ENCODE results near the gene ADISSP.
A peak's percentile ranks its signal among the peaks of the same experiment; 100 is the strongest.

Gene ADISSP

DNA sequence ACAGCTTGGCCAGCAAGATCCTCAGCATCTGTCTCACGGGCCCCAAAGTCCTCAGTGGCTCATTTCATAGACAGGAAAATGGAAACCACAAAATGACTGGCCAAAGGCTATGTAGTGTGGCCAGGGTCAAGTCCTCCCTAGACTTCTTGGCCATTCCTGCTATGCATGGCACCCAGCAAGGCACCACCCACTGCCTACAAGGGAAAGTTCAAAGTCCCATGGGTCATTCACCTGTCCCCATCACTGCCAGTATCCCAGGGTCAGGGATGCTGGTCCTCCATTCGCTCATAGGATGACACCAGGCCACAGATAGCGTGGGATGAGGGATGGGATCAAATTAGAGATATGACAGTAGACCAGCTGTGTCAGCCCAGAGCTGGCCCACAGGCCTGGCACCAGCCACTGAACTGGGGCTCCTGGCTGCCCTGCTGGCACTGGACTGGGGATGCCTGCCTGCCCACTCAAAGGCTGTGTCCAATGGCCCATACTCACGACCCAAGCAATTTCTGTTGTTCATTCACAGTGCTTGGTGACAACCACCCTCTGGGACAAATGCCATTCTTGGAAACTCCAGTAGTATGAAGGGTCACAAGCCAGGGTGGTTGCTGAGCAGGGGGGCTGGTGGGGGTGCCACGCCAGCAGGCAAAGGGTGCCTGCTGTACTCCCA, 11.6 kb downstream of the ADISSP start:
- DNase-seq (no peak), ATAC-seq (no peak)
- H3K27me3 Mint-ChIP-seq = no peaks in the 10 kb centered on the region
- peak overlapping the region in 1 of 2 donors; percentile 87 for H3K27ac Mint-ChIP-seq
- no peak overlapping the region for H3K4me3 Mint-ChIP-seq
- H3K9me3 Mint-ChIP-seq = no peaks in the 10 kb centered on the region
- peaks cover 10% of the 10 kb centered on the region for H3K4me1 Mint-ChIP-seq

GRCh38 chr20:3755269-3755668, 12.3 kb downstream of the ADISSP start:
- no peaks in the 10 kb centered on the region for H3K9me3 Mint-ChIP-seq
- H3K4me3 Mint-ChIP-seq = no peak overlapping the region
- peak overlapping the region in 1 of 2 donors; percentile 87 for H3K27ac Mint-ChIP-seq
- H3K4me1 Mint-ChIP-seq = peaks cover 10% of the 10 kb centered on the region
- no peak for DNase-seq
- no peaks in the 10 kb centered on the region for H3K27me3 Mint-ChIP-seq
- no peak for ATAC-seq

GRCh38 chr20:3754276-3754630, 13.3 kb downstream of the ADISSP start:
- Mint-ChIP-seq H3K9me3 (no peaks in the 10 kb centered on the region), H3K27ac (no peak overlapping the region), H3K27me3 (peaks cover 1% of the 10 kb centered on the region), H3K4me3 (no peak overlapping the region), H3K4me1 (peaks cover 15% of the 10 kb centered on the region)
- no peak for ATAC-seq
- no peak for DNase-seq

DNA sequence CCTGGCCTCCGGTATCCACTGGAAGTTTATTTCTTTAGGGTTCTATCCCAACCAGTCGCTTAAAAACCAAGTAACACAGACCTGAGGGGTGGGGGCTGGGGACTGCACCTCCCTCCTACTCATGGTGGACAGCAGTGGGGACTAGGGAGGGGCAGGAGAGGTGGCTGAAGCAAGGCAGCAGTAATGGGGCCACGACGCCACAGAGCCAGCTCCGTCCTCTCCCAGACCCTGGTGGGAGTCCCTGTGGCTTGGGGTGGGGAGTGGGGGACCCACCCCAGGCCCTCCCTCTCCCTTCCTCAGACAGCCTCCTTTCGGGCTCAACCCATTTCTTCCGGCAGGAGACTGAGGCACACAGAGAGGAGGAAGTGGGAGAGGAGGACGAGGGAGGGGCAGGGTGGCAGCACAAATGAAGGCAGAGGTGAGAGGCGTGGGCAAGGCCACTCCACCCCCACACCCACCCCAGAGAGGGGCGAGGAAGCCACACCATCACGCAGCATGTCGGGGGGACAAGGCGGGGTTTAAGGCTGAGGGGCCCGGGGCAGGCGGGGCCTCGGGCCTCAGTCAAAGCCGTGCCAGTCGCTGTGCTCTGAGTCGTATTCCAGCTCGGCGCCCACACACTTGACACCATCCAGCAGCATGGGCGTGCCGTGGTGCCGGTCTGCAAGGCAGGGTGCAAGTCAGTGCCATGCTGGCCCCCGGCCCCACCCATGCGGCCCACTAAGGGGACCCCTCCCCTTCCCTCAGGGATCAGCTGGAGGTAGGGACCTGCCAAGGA, 13.9 kb downstream of the ADISSP start:
- no peak overlapping the region for H3K4me3 Mint-ChIP-seq
- no peak for ATAC-seq
- H3K27ac Mint-ChIP-seq = no peak overlapping the region
- H3K9me3 Mint-ChIP-seq = no peaks in the 10 kb centered on the region
- peaks cover 15% of the 10 kb centered on the region for H3K4me1 Mint-ChIP-seq
- peaks cover 5% of the 10 kb centered on the region for H3K27me3 Mint-ChIP-seq
- DNase-seq = no peak

DNA sequence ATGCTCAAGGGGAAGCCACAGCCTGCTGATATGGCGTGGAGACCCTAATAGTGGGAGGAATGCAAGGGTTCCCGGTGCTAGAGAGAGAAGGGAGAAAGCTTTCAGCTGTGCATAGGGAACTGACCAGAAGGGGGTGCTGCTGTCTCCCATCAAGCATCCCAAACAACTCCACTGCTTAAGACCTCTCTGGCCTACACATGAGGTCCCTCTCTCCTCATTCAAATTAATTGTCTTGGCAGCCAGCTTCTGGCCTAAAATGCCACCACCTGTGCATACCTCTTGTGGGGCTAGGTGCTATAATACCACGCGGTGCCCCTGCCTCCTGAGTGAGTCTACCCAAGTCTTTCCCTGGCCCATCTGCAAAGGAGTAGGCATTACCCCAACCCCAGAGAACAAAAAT, 14.5 kb downstream of the ADISSP start:
- Mint-ChIP-seq H3K4me3 (no peak overlapping the region), H3K27me3 (peaks cover 5% of the 10 kb centered on the region)
- DNase-seq = peak; percentile 39 to 59

DNA sequence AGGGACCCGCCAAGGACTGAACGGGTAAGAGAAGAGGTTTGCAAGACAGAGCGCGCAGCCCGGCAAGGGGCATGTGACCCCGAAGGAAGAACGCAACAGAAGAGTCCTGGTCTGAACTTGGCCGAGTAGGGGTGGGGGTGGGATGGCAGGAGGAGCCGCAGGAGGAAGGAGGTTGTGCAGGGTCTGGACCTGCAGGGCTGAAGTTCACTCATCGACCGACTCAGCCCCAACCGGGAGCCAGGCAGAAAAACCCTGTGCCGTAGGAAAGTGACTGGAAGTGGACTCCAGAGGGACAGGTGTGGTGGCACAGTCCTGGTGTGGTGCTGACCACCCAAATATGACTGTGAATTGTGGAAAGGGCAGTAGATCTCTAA, 15.2 kb downstream of the ADISSP start:
- H3K9me3 Mint-ChIP-seq = no peaks in the 10 kb centered on the region
- H3K27me3 Mint-ChIP-seq = peaks cover 11% of the 10 kb centered on the region
- peaks cover 15% of the 10 kb centered on the region for H3K4me1 Mint-ChIP-seq
- no peak for DNase-seq
- no peak for ATAC-seq
- H3K4me3 Mint-ChIP-seq = peak overlapping the region; percentile 64 to 78
- H3K27ac Mint-ChIP-seq = no peak overlapping the region

More for the DNA sequence above, 14.5 kb downstream of the ADISSP start:
- peak; percentile 61 for ATAC-seq
- Mint-ChIP-seq H3K9me3 (no peaks in the 10 kb centered on the region), H3K4me1 (peaks cover 15% of the 10 kb centered on the region), H3K27ac (no peak overlapping the region)

DNA sequence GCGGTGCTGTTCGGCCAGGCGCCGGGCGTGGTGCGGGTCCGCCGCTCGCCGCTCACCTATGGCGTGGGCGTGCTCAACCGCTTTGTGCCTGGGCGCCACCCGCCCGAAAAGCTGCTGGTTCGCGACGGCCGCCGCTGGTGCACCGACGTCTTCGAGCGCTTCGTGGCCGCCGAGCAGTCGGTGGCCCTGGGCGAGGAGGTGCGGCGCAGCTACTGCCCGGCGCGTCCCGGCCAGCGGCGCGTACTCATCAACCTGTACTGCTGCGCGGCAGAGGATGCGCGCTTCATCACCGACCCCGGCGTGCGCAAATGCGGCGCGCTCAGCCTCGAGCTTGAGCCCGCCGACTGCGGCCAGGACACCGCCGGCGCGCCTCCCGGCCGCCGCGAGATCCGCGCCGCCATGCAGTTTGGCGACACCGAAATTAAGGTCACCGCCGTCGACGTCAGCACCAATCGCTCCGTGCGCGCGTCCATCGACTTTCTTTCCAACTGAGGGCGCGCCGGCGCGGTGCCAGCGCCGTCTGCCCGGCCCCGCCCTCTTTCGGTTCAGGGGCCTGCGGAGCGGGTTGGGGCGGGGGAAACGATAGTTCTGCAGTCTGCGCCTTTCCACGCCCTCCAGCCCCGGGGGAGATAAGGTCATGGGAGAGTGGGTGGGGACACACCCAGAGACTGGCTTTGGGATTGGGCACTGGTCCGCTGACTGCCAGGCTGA, 15.7 kb downstream of the ADISSP start:
- H3K9me3 Mint-ChIP-seq = no peaks in the 10 kb centered on the region
- H3K27me3 Mint-ChIP-seq = peaks cover 16% of the 10 kb centered on the region
- peak overlapping the region; percentile 64 to 78 for H3K4me3 Mint-ChIP-seq
- DNase-seq = peak; percentile 64 to 71
- ATAC-seq = peak; percentile 58
- H3K27ac Mint-ChIP-seq = no peak overlapping the region
- H3K4me1 Mint-ChIP-seq = peaks cover 15% of the 10 kb centered on the region

DNA sequence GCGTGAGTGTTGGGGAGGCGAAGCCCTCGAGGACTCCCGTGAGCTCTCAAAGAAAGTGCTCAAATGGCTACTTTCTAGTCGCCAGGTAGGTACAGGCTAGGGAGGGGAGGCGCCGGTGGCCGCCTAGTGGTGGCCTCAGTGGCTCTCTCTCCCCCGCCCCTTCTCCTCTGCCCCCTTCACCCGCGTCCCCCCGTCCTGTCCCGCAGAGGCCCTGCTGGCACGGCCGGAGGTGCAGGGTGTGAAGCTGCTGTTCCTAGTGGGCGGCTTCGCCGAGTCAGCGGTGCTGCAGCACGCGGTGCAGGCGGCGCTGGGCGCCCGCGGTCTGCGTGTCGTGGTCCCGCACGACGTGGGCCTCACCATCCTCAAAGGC, 16.3 kb downstream of the ADISSP start:
- DNase-seq (no peak), ATAC-seq (no peak)
- peaks cover 15% of the 10 kb centered on the region for H3K4me1 Mint-ChIP-seq
- no peaks in the 10 kb centered on the region for H3K9me3 Mint-ChIP-seq
- peak overlapping the region in 1 of 2 donors; percentile 78 for H3K4me3 Mint-ChIP-seq
- peaks cover 21% of the 10 kb centered on the region for H3K27me3 Mint-ChIP-seq
- no peak overlapping the region for H3K27ac Mint-ChIP-seq

GRCh38 chr20:3749689-3750531, 17.6 kb downstream of the ADISSP start:
- Mint-ChIP-seq H3K27me3 (peaks cover 31% of the 10 kb centered on the region), H3K4me1 (peaks cover 26% of the 10 kb centered on the region), H3K27ac (no peak overlapping the region), H3K4me3 (no peak overlapping the region), H3K9me3 (no peaks in the 10 kb centered on the region)
- peak; percentile 60 for ATAC-seq
- peak; percentile 52 to 71 for DNase-seq

GRCh38 chr20:3749087-3749688, 18.4 kb downstream of the ADISSP start:
- ATAC-seq = peak; percentile 4
- H3K4me3 Mint-ChIP-seq = no peak overlapping the region
- peaks cover 30% of the 10 kb centered on the region for H3K4me1 Mint-ChIP-seq
- H3K9me3 Mint-ChIP-seq = no peaks in the 10 kb centered on the region
- no peak for DNase-seq
- no peak overlapping the region for H3K27ac Mint-ChIP-seq
- peaks cover 39% of the 10 kb centered on the region for H3K27me3 Mint-ChIP-seq

DNA sequence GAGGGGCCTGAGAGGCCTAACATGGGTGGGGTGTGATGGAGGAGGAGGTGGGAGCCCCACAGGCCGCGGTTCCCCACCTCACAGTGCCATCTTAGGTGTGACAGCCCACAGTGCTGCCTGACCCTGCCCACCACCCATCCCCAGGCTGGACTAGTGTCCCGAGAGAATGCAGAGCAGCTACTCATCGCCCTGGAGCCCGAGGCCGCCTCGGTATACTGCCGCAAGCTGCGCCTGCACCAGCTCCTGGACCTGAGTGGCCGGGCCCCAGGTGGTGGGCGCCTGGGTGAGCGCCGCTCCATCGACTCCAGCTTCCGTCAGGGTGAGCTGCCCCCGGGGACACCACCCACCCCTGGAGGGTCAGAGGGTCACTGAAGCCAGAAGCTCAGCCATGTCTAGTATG, 19.5 kb downstream of the ADISSP start:
- peaks cover 40% of the 10 kb centered on the region for H3K27me3 Mint-ChIP-seq
- no peak overlapping the region for H3K27ac Mint-ChIP-seq
- peaks cover 30% of the 10 kb centered on the region for H3K4me1 Mint-ChIP-seq
- ATAC-seq (no peak), DNase-seq (no peak)
- no peak overlapping the region for H3K4me3 Mint-ChIP-seq
- no peaks in the 10 kb centered on the region for H3K9me3 Mint-ChIP-seq

- H3K4me1 Mint-ChIP-seq = peaks cover 27% of the 10 kb centered on the region
- ATAC-seq = no peak
- no peaks in the 10 kb centered on the region for H3K9me3 Mint-ChIP-seq
- peaks cover 40% of the 10 kb centered on the region for H3K27me3 Mint-ChIP-seq
- no peak for DNase-seq
- H3K4me3 Mint-ChIP-seq = no peak overlapping the region
- peak overlapping the region in 1 of 2 donors; percentile 28 for H3K27ac Mint-ChIP-seq
Measured at GRCh38 chr20:3747471-3747870, 20.1 kb downstream of the ADISSP start.

DNA sequence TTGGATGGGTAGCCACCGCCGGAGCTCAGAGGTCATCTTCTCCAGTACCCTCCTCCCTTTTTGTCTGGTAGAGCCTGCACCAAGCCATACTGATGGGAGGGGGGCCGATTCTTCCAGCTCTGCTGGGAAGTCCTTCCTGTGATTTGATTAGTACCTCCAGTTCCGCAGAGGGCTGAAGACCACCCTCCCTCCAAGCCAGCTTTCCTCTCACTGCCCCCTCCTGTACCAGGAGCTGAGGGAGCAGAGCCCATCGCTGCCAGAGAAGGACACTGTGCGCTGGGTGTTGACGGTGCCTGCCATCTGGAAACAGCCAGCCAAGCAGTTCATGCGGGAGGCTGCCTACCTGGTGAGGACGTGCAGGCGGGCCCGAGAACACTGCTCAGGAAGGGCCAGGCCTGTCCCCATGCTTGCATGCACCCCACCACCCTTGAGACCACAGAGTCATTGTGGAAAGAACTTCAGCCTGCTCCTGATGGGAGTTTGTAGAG, 21.8 kb downstream of the ADISSP start:
- ATAC-seq (no peak), DNase-seq (no peak)
- Mint-ChIP-seq H3K27me3 (peaks cover 40% of the 10 kb centered on the region), H3K9me3 (no peaks in the 10 kb centered on the region), H3K4me1 (peaks cover 20% of the 10 kb centered on the region), H3K27ac (peak overlapping the region in 1 of 2 donors; percentile 48), H3K4me3 (peak overlapping the region in 1 of 2 donors; percentile 75)

DNA sequence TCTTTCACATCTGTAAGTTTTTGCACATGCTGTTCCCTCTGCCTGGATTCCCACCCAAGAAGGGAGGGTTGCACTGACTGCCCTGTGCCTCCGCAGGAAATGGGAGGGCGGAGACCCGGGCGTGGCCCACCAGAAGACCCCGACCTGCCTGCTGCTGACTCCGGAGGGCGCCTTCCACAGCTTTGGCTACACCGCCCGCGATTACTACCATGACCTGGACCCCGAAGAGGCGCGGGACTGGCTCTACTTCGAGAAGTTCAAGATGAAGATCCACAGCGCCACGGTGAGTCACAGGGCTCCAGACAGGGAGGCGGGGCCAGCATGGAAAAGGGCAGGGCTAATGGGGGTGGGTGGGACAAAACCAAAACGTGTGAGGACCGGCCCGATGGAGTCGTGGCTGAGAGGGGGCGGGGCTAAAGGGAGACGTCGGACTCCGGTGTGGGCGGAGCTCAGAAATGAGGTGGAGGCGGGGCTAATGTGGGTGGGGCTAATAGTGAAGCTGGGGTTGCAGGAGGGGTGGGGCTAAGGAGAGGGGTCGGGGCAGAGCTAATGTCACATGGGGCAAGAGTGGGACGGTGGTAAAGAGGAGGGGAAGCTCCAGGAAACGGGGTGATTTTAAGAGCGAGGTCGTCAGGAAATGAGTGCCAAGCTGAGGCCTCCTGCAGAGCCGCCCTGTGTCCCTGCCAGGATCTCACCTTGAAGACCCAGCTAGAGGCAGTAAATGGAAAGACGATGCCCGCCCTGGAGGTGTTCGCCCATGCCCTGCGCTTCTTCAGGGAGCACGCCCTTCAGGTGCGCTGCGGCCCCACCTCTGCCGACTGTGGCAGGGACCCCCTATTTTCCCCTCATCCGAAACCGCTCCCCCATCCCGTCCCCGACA, 22.5 kb downstream of the ADISSP start:
- ATAC-seq (peak; percentile 62), DNase-seq (peak; percentile 73 to 75)
- Mint-ChIP-seq H3K27me3 (peaks cover 40% of the 10 kb centered on the region), H3K4me1 (peaks cover 18% of the 10 kb centered on the region), H3K4me3 (peak overlapping the region; percentile 65 to 75), H3K27ac (peak overlapping the region in 1 of 2 donors; percentile 48), H3K9me3 (no peaks in the 10 kb centered on the region)

Measured in stimulated activated naive CD8-positive, alpha-beta T cell treated with anti-CD3 and anti-CD28 coated beads, Interleukin-15, amount 100 ng/mL, for 72 hours (primary cell).